GM12891 (cell line): ENCODE results near the gene TLE1.

Experiments
- PAX5 ChIP-seq: IDR thresholded peaks from 2 replicates; pipeline ENCODE4 v1.6.1; 2011; ENCODE audit warnings: low read length, moderate library complexity, mild to moderate bottlenecking; ENCODE audit not compliant: insufficient read depth, severe bottlenecking
- POLR2A ChIP-seq: IDR thresholded peaks from 2 replicates; pipeline ENCODE4 v1.6.1; 2011; ENCODE audit warnings: low read depth, low read length, control low read depth
- POLR2AphosphoS5 ChIP-seq: IDR thresholded peaks from 2 replicates; pipeline ENCODE4 v1.6.1; 2011; ENCODE audit warnings: low read depth, low read length, control low read depth
- POU2F2 ChIP-seq: IDR thresholded peaks from 2 replicates; pipeline ENCODE4 v1.6.1; 2011; ENCODE audit warnings: low read depth, mild to moderate bottlenecking, control low read depth, low read length, moderate library complexity
- SPI1 ChIP-seq: IDR thresholded peaks from 2 replicates; pipeline ENCODE4 v1.6.1; 2011; ENCODE audit warnings: low read depth, low read length, control low read depth
- TAF1 ChIP-seq: IDR thresholded peaks from 2 replicates; pipeline ENCODE4 v1.6.1; 2011; ENCODE audit warnings: low read depth, low read length, control low read depth

DNA sequence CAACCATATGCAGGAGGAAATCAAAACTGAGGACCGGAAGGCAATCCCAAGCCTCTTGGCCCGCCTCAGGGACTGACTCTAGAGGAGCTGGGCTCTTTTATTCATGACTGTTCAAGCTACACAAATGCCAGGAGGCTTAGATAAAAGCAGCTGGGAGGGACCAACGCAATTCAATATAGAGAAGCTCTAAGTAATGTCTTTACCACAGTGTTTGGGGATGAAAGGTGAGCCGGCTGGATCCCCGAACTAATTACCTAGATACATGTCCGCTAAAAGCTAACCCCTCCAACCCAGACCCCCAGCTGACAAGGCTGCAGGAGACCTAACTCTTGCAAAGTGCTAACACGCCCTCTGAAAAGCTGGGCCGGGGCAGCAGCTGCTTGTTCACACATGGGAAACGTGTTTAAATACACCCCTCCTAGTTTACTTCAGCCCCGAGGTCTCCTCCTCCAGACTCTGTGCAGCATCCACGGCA lies 67.5 kb downstream of the TLE1 start:
- TF ChIP-seq TAF1: no peak
- TF ChIP-seq POLR2A: no peak
- no peak for TF ChIP-seq PAX5
- TF ChIP-seq POLR2AphosphoS5: no peak
- TF ChIP-seq SPI1: no peak
- no peak for TF ChIP-seq POU2F2
